GM12878 (cell line): ENCODE results near the gene ZNF462. TPM values are rescaled to one million over a fixed set of nuclear protein-coding genes. Genes with fewer than 3 reads are reported as not detected.

Source experiments
- ATAC-seq: fragments of 200-7000 bp; cut with Tn5 transposase; 3 replicates; pipeline ENCODE4 v1.9.1; 2020; ENCODE audit warnings: mild to moderate bottlenecking, moderate library complexity
- BruUV-seq: library from RNA; stranded (reverse); fragments of 400-500 nt; replicated peaks from 2 replicates; lab custom pipeline; 2021; lab: Mats Ljungman, UMichigan
- CTCF ChIA-PET: fragments of 300-600 bp; sonication (Branson Sonifier 250); formaldehyde crosslinking; extraction: SDS; loops from one replicate; lab custom pipeline; 2021; ENCODE audit warnings: inconsistent platforms; lab: Yijun Ruan, JAX
- POLR2A ChIA-PET: fragments of 350-600 bp; formaldehyde crosslinking; extraction: SDS; loops from one replicate; lab custom pipeline; 2021; ENCODE audit warnings: inconsistent platforms; lab: Charles Lee
- RAD21 ChIA-PET: fragments of 300-600 bp; sonication (Branson Sonifier 250); formaldehyde crosslinking; loops from one replicate; lab custom pipeline; 2023; ENCODE audit warnings: antibody characterized with exemption; ENCODE audit not compliant: unreplicated experiment; lab: Charles Lee
- SMC1A ChIA-PET: fragments of 300-600 bp; sonication (Branson Sonifier 250); formaldehyde crosslinking; loops from one replicate; lab custom pipeline; 2023; ENCODE audit not compliant: unreplicated experiment, uncharacterized antibody; lab: Charles Lee
- DNase-seq: peaks from one replicate; pipeline ENCODE4 v3.0.0-alpha.2; 2011; ENCODE audit warnings: low read depth, low spot score
- FAIRE-seq: peaks from 3 replicates; lab custom pipeline; 2011; peaks lifted over from hg19 to GRCh38; lab: Jason Lieb, UNC
- H2AFZ ChIP-seq: 2 replicates; pipeline ENCODE4 v1.6.0; 2011; ENCODE audit warnings: low read depth, low read length, control low read depth; ENCODE audit not compliant: control insufficient read depth
- H3K27ac ChIP-seq: 2 replicates; pipeline ENCODE4 v1.5.1; 2011; ENCODE audit warnings: control low read depth; ENCODE audit not compliant: control insufficient read depth, insufficient read depth
- H3K27me3 ChIP-seq, 2 experiments: replicated peaks in 1 of 2; 2 replicates each; pipeline versions ENCODE4 v1.6.0 to v1.6.1; 2011; ENCODE audit warnings: low read length in 1 of 2; ENCODE audit not compliant: control insufficient read depth in 2 of 2, insufficient read depth in 2 of 2
- H3K36me3 ChIP-seq, 2 experiments: 2 replicates each; pipeline ENCODE4 v1.5.1; 2011; ENCODE audit warnings: low read length in 1 of 2; ENCODE audit not compliant: control insufficient read depth in 2 of 2, insufficient read depth in 2 of 2
- H3K4me1 ChIP-seq: 2 replicates; pipeline ENCODE4 v1.6.1; 2011; ENCODE audit warnings: mild to moderate bottlenecking, low read length, moderate library complexity, mixed read lengths; ENCODE audit not compliant: control insufficient read depth, insufficient read depth
- H3K4me2 ChIP-seq: 2 replicates; pipeline ENCODE4 v1.6.0; 2011; ENCODE audit warnings: control low read depth; ENCODE audit not compliant: control insufficient read depth, insufficient read depth
- H3K4me3 ChIP-seq: fragments of 200-600 bp; sonication (generic); 2 replicates; pipeline ENCODE4 v1.5.1; 2016
- H3K79me2 ChIP-seq: 2 replicates; pipeline ENCODE4 v1.6.0; 2011; ENCODE audit warnings: low read length; ENCODE audit not compliant: control insufficient read depth, insufficient read depth
- H3K9ac ChIP-seq: 2 replicates; pipeline ENCODE4 v1.8.0; 2011; ENCODE audit warnings: low read length, control low read depth, mixed read lengths; ENCODE audit not compliant: control insufficient read depth, insufficient read depth
- H3K9me3 ChIP-seq: replicated peaks from 3 replicates; pipeline ENCODE4 v1.5.1; 2011; ENCODE audit warnings: mild to moderate bottlenecking, low read length; ENCODE audit not compliant: control insufficient read depth, insufficient read depth
- H4K20me1 ChIP-seq: 2 replicates; pipeline ENCODE4 v1.6.0; 2011; ENCODE audit not compliant: control insufficient read depth, insufficient read depth
- BHLHE40 ChIP-seq, 2 experiments: fragments of 450-650 bp in 1 of 2; IDR thresholded peaks; 2 replicates each; pipeline ENCODE4 v1.6.1; 2011 to 2017; ENCODE audit warnings: low read depth in 2 of 2, borderline replicate concordance in 1 of 2, improper control_type of control experiment in 1 of 2, low read length in 1 of 2, mild to moderate bottlenecking in 1 of 2
- BRCA1 ChIP-seq: IDR thresholded peaks from 2 replicates; pipeline ENCODE4 v1.6.1; 2011; ENCODE audit warnings: low read depth, low read length, improper control_type of control experiment
- CBX5 ChIP-seq: sonication (generic); IDR thresholded peaks from 2 replicates; pipeline ENCODE4 v1.6.1; 2016; ENCODE audit warnings: low read depth, moderate library complexity, mild to moderate bottlenecking, inconsistent platforms
- CHD1 ChIP-seq: IDR thresholded peaks from 2 replicates; pipeline ENCODE4 v1.6.1; 2012; ENCODE audit warnings: low read depth, low read length, improper control_type of control experiment
- CHD2 ChIP-seq: IDR thresholded peaks from 2 replicates; pipeline ENCODE4 v1.6.1; 2011; ENCODE audit warnings: low read depth, low read length, improper control_type of control experiment, borderline replicate concordance
- CHD4 ChIP-seq: fragments of 200-600 bp; sonication (generic); IDR thresholded peaks from 2 replicates; pipeline ENCODE4 v1.6.1; 2016; ENCODE audit warnings: mild to moderate bottlenecking
- CREM ChIP-seq: IDR thresholded peaks from 2 replicates; pipeline ENCODE4 v1.6.1; 2014; ENCODE audit warnings: antibody characterized with exemption, low read depth
- HCFC1 ChIP-seq: fragments of 150-350 bp; IDR thresholded peaks from 2 replicates; pipeline ENCODE4 v1.6.1; 2014; ENCODE audit warnings: low read length
- HDAC2 ChIP-seq: fragments of 200-600 bp; sonication (generic); IDR thresholded peaks from 2 replicates; pipeline ENCODE4 v1.6.1; 2017
- JUNB ChIP-seq: IDR thresholded peaks from 2 replicates; pipeline ENCODE4 v1.6.1; 2016; ENCODE audit warnings: antibody characterized with exemption, mild to moderate bottlenecking
- KAT2A ChIP-seq: conservative IDR thresholded peaks from 2 replicates; pipeline ENCODE4 v1.6.1; 2011; ENCODE audit warnings: low read depth, low read length; ENCODE audit not compliant: control insufficient read depth
- NR2F1 ChIP-seq: fragments of 450-650 bp; conservative IDR thresholded peaks from 2 replicates; pipeline ENCODE4 v1.6.1; 2017; ENCODE audit warnings: mild to moderate bottlenecking
- SMAD5 ChIP-seq: IDR thresholded peaks from 2 replicates; pipeline ENCODE4 v1.6.1; 2016; ENCODE audit warnings: antibody characterized with exemption, low read depth
- SMARCA5 ChIP-seq: fragments of 450-650 bp; IDR thresholded peaks from 2 replicates; pipeline ENCODE4 v1.6.1; 2017; ENCODE audit warnings: mild to moderate bottlenecking
- SREBF1 ChIP-seq: IDR thresholded peaks from 2 replicates; pipeline ENCODE4 v1.6.1; 2012; ENCODE audit warnings: mild to moderate bottlenecking, low read length
- TCF7 ChIP-seq: IDR thresholded peaks from 2 replicates; pipeline ENCODE4 v1.6.1; 2014; ENCODE audit warnings: antibody characterized with exemption, borderline replicate concordance
- WGBS: methylation state at CpG from one replicate; pipeline ENCODE4 v1.1.6; 2016; ENCODE audit warnings: low lambda C conversion rate; ENCODE audit not compliant: insufficient replicate concordance, insufficient coverage; ENCODE audit errors: missing lambda C conversion rate; 5-methylcytosine and 5-hydroxymethylcytosine counted together
- in situ Hi-C: fragments of 300-500 bp; cut with MboI; formaldehyde crosslinking; loops from 9 replicates; pipeline ENCODE4 v1.14.3; 2018; ENCODE audit warnings: mixed read lengths
- intact Hi-C: fragments of 100-400 bp; cut with micrococcal nuclease; formaldehyde crosslinking; loops from one replicate; pipeline ENCODE4 v1.14.2; 2022; ENCODE audit not compliant: unreplicated experiment
- polyA plus RNA-seq, 11 experiments: library from polyadenylated mRNA; depleted of rRNA in 4 of 11; unstranded in 6 of 11; stranded (reverse) in 5 of 11; fragments of >200 nt; fragmentation: Nextera tagmentation in 4 of 11; fragmentation: Illumina TruSeq in 1 of 11; extraction: Ambion mirVana in 4 of 11; extraction: Trizol in 1 of 11; gene quantifications; 1 replicate in 1 of 11; 2 replicates in 10 of 11; pipeline versions ENCODE4 v1.2.1 to v1.2.3, GENCODE V29; 2011 to 2016; ENCODE audit warnings: inconsistent platforms in 2 of 11, missing spikeins in 2 of 11, low read depth in 1 of 11
- total RNA-seq, 4 experiments: library from RNA; depleted of rRNA in 3 of 4; stranded (reverse); fragments of >200 nt in 3 of 4; fragmentation: Illumina TruSeq in 1 of 4; extraction: Trizol in 1 of 4; gene quantifications; 2 replicates each; pipeline versions ENCODE4 v1.2.1 to v1.2.3, GENCODE V29; 2013 to 2021
- TF ChIP-seq, protein P1 (sequence below): fragments of 450-650 bp; IDR thresholded peaks from 2 replicates; pipeline ENCODE4 v1.6.1; 2017; ENCODE audit warnings: mild to moderate bottlenecking, moderate library complexity
- TF ChIP-seq, protein P2 (sequence below): IDR thresholded peaks from 2 replicates; pipeline ENCODE4 v1.6.1; 2011; ENCODE audit warnings: low read depth, low read length, improper control_type of control experiment, borderline replicate concordance
- TF ChIP-seq, protein P3 (sequence below): fragments of 450-650 bp; IDR thresholded peaks from 2 replicates; pipeline ENCODE4 v1.6.1; 2014; ENCODE audit warnings: mild to moderate bottlenecking

The ZNF462 gene
- total and polyA plus RNA-seq, 10 of the 15 experiments (the other 5 are each of a cell fraction or from before 2014, with no cell fraction given), result 0.27 to 13.7 (median 0.55) TPM

DNA sequence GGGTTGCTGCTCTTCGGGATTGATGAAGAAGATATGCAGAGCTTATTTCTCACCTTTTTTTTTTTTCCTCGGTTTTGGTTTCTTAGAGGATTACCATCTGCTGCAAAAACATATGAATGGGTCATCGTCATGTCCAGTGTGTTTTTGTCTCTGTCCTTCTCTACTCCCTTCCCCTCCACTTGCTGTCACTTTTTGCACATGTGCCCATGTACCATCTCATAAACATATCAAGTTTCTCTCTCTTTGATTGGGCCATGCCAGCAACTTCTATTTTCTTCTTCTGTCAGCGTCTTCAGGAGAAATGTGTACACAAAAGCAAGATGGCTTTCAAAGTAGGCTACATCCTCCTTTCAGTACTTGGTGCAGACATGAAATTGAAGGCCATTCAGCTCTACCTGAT, 57.1 kb downstream of the ZNF462 start:
- Histone ChIP-seq H3K9me3 (no peaks in the 10 kb centered on the region; the same call in 2 of the 3 replicates), H4K20me1 (no peaks in the 10 kb centered on the region), H3K79me2 (no peaks in the 10 kb centered on the region), H3K36me3 (peaks cover 0 to under 1% of the 10 kb centered on the region in 2 experiments; a peak in 1 of 4 replicates), H3K9ac (no peak overlapping the region), H3K4me1 (no peaks in the 10 kb centered on the region), H3K27ac (no peak overlapping the region), H3K4me2 (no peak overlapping the region), H3K27me3 (no peaks in the 10 kb centered on the region), H3K4me3 (no peak overlapping the region), H2AFZ (no peak overlapping the region)
- BruUV-seq, result no TSS peak
- TF ChIP-seq HDAC2 (no peak), JUNB (no peak), TCF7 (no peak), SMAD5 (no peak), CREM (no peak), BRCA1 (no peak), CBX5 (no peak), SREBF1 (no peak), CHD4 (no peak), NR2F1 (no peak), BHLHE40 (IDR thresholded peaks at IDR 0.05; ENCODE audit: borderline replicate concordance in 1 of 2, low read depth in 2 of 2, low read length in 1 of 2) (no peak), HCFC1 (no peak), KAT2A (no peak), CHD1 (no peak), CHD2 (no peak), SMARCA5 (no peak)
- TF ChIP-seq, protein P1, sequence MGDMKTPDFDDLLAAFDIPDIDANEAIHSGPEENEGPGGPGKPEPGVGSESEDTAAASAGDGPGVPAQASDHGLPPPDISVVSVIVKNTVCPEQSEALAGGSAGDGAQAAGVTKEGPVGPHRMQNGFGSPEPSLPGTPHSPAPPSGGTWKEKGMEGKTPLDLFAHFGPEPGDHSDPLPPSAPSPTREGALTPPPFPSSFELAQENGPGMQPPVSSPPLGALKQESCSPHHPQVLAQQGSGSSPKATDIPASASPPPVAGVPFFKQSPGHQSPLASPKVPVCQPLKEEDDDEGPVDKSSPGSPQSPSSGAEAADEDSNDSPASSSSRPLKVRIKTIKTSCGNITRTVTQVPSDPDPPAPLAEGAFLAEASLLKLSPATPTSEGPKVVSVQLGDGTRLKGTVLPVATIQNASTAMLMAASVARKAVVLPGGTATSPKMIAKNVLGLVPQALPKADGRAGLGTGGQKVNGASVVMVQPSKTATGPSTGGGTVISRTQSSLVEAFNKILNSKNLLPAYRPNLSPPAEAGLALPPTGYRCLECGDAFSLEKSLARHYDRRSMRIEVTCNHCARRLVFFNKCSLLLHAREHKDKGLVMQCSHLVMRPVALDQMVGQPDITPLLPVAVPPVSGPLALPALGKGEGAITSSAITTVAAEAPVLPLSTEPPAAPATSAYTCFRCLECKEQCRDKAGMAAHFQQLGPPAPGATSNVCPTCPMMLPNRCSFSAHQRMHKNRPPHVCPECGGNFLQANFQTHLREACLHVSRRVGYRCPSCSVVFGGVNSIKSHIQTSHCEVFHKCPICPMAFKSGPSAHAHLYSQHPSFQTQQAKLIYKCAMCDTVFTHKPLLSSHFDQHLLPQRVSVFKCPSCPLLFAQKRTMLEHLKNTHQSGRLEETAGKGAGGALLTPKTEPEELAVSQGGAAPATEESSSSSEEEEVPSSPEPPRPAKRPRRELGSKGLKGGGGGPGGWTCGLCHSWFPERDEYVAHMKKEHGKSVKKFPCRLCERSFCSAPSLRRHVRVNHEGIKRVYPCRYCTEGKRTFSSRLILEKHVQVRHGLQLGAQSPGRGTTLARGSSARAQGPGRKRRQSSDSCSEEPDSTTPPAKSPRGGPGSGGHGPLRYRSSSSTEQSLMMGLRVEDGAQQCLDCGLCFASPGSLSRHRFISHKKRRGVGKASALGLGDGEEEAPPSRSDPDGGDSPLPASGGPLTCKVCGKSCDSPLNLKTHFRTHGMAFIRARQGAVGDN, result no peak
- TF ChIP-seq, protein P2, sequence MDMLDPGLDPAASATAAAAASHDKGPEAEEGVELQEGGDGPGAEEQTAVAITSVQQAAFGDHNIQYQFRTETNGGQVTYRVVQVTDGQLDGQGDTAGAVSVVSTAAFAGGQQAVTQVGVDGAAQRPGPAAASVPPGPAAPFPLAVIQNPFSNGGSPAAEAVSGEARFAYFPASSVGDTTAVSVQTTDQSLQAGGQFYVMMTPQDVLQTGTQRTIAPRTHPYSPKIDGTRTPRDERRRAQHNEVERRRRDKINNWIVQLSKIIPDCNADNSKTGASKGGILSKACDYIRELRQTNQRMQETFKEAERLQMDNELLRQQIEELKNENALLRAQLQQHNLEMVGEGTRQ, result no peak
- TF ChIP-seq, protein P3, sequence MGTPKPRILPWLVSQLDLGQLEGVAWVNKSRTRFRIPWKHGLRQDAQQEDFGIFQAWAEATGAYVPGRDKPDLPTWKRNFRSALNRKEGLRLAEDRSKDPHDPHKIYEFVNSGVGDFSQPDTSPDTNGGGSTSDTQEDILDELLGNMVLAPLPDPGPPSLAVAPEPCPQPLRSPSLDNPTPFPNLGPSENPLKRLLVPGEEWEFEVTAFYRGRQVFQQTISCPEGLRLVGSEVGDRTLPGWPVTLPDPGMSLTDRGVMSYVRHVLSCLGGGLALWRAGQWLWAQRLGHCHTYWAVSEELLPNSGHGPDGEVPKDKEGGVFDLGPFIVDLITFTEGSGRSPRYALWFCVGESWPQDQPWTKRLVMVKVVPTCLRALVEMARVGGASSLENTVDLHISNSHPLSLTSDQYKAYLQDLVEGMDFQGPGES, result no peak
- ATAC-seq (no peak), DNase-seq (no peak), FAIRE-seq (no peak)
- ChIA-PET SMC1A (interaction anchor here (0.7 to 7.1 kb wide), 15 partner anchors 8 to 790 kb away, joined by 3 to 100 read pairs (median 8); partner anchors contain the start of gene ZNF462), RAD21 (interaction anchor here (1.0 to 2.4 kb wide), 4 partner anchors 31 to 60 kb away, joined by 3 to 21 read pairs (median 6); no protein-coding TSS in a partner anchor), CTCF (interaction anchor here (0.8 to 3.5 kb wide), 3 partner anchors 21 to 109 kb away, joined by 3 to 15 read pairs (median 3); no protein-coding TSS in a partner anchor), POLR2A (interaction anchor here (0.6 to 1.3 kb wide), 3 partner anchors 15 to 297 kb away, joined by 3 to 6 read pairs (median 3); no protein-coding TSS in a partner anchor)
- in situ Hi-C loops, result no loop called here
- intact Hi-C loops, result loop anchor here (2.0 kb wide), 1 partner anchor 55 kb away; no protein-coding TSS in a partner anchor
- 0% methylated on average over 4 of the region's 4 CpGs for WGBS
